ENCODE data around the gene ZNF385C.

Gene ZNF385C

GRCh38 chr17:41989702-41990419 lies 108.4 kb downstream of the ZNF385C start:
- DNase-seq (ENCODE audit: low read depth in 2 of 2) = no peak

- no peak for DNase-seq (ENCODE audit: low read depth in 2 of 2)
Measured at GRCh38 chr17:41988418-41988817, 109.9 kb downstream of the ZNF385C start.

- DNase-seq (ENCODE audit: low read depth in 2 of 2) = no peak
Measured at GRCh38 chr17:41987642-41988041, 110.6 kb downstream of the ZNF385C start.

- DNase-seq (ENCODE audit: low read depth in 2 of 2) = no peak
Measured at GRCh38 chr17:41986634-41987033, 111.6 kb downstream of the ZNF385C start.

GRCh38 chr17:41985919-41986318 lies 112.4 kb downstream of the ZNF385C start:
- DNase-seq (ENCODE audit: low read depth in 2 of 2) = no peak

- DNase-seq (ENCODE audit: low read depth in 2 of 2) = no peak
Measured at GRCh38 chr17:41984454-41984853, 113.8 kb downstream of the ZNF385C start.

GRCh38 chr17:41982026-41982760 lies 116.1 kb downstream of the ZNF385C start:
- no peak for DNase-seq (ENCODE audit: low read depth in 2 of 2)

- DNase-seq (ENCODE audit: low read depth in 2 of 2) = no peak
Measured at GRCh38 chr17:41977991-41978390, 120.3 kb downstream of the ZNF385C start.

- DNase-seq (ENCODE audit: low read depth in 2 of 2) = no peak
Measured at GRCh38 chr17:41976142-41976768, 122.0 kb downstream of the ZNF385C start.

Data from stimulated activated CD8-positive, alpha-beta memory T cell treated with anti-CD3 and anti-CD28 coated beads, Interleukin-7, amount 100 ng/mL, for 1 hour (primary cell).